Sigmoid colon (tissue), 7 donors: ENCODE measurements around the gene NUDT1. TPM values are rescaled to one million over a fixed set of nuclear protein-coding genes. Genes with fewer than 3 reads are reported as not detected.

Experiments used
- DNase-seq: peaks from one replicate; pipeline ENCODE4 v3.0.0-alpha.2; 2019
- H3K27ac ChIP-seq, 4 donors: fragments of 200-600 bp; sonication (generic); one replicate each; pipeline ENCODE4 v1.5.1; 2016 to 2019; ENCODE audit warnings: mild to moderate bottlenecking in 1 of 4
- H3K27me3 ChIP-seq, 3 donors: fragments of 200-600 bp; sonication (generic); one replicate each; pipeline ENCODE4 v1.5.1; 2019; ENCODE audit warnings: mild to moderate bottlenecking in 1 of 3
- H3K36me3 ChIP-seq, 4 donors: fragments of 200-600 bp; sonication (generic); one replicate each; pipeline ENCODE4 v1.5.1; 2016 to 2019
- H3K4me1 ChIP-seq, 4 donors: fragments of 200-600 bp; sonication (generic); one replicate each; pipeline ENCODE4 v1.5.1; 2017 to 2019
- H3K4me3 ChIP-seq, 4 donors: fragments of 200-600 bp; sonication (generic); one replicate each; pipeline ENCODE4 v1.5.1; 2017 to 2019; ENCODE audit warnings: mild to moderate bottlenecking in 2 of 4, moderate library complexity in 1 of 4
- H3K9me3 ChIP-seq, 4 donors: fragments of 200-600 bp in 3 of 4; sonication (generic) in 3 of 4; one replicate each; pipeline versions ENCODE4 v1.5.1 to v1.6.1; 2013 to 2019
- CTCF ChIP-seq, 4 experiments: fragments of 450-650 bp in 3 of 4; fragments of 200-600 bp in 1 of 4; IDR thresholded peaks; one replicate each; pipeline ENCODE4 v1.5.1; 2016 to 2019; ENCODE audit warnings: antibody characterized with exemption in 4 of 4, mild to moderate bottlenecking in 3 of 4, moderate library complexity in 2 of 4
- EP300 ChIP-seq, 4 donors: sonication (generic); formaldehyde crosslinking; IDR thresholded peaks; one replicate each; pipeline ENCODE4 v1.6.1; 2017; ENCODE audit warnings: antibody characterized with exemption in 4 of 4
- POLR2A ChIP-seq, 2 donors: fragments of 450-650 bp; IDR thresholded peaks; one replicate each; pipeline ENCODE4 v1.6.1; 2016; ENCODE audit warnings: antibody characterized with exemption in 2 of 2, mild to moderate bottlenecking in 2 of 2, moderate library complexity in 2 of 2
- POLR2AphosphoS5 ChIP-seq, 4 donors: sonication (generic); formaldehyde crosslinking; IDR thresholded peaks; one replicate each; pipeline ENCODE4 v1.6.1; 2017; ENCODE audit warnings: antibody characterized with exemption in 4 of 4
- WGBS, 2 donors: extraction: QIAGEN DNeasy Blood & Tissue Kit; methylation state at CpG; one replicate each; pipeline ENCODE4 v1.1.7; 2013; 5-methylcytosine and 5-hydroxymethylcytosine counted together
- intact Hi-C: fragments of 100-400 bp; cut with DNase I; formaldehyde crosslinking; loops from one replicate; pipeline ENCODE4 v1.15.1; 2023
- polyA plus RNA-seq, 3 donors: library from polyadenylated mRNA; stranded (reverse); fragments of 200-250 nt; gene quantifications; one replicate each; pipeline ENCODE4 v1.2.3, GENCODE V29; 2013
- total RNA-seq, 4 donors: library from RNA; depleted of rRNA; stranded (reverse); fragments of >200 nt; gene quantifications; one replicate each; pipeline ENCODE4 v1.1.0, GENCODE V29; 2016
- donor health status: healthy with polysubstance abuse.
- donor health status: Bipolar disorder and iron deficiency.
- donor health status: healthy.

The NUDT1 gene
- total and polyA plus RNA-seq, 7 donors, result 13.3 to 46.9 (median 27.0) TPM

GRCh38 chr7:2224491-2224928 lies 17.5 kb upstream of the NUDT1 start:
- no peak for TF ChIP-seq CTCF (IDR thresholded peaks at IDR 0.05)
- TF ChIP-seq POLR2AphosphoS5 (IDR thresholded peaks at IDR 0.05), result no peak
- no peak for TF ChIP-seq EP300 (IDR thresholded peaks at IDR 0.05)
- no peak for TF ChIP-seq POLR2A (IDR thresholded peaks at IDR 0.05)
- 90 to 94% methylated on average over 13 of the region's 13 CpGs for WGBS, 2 donors
- H3K27ac ChIP-seq, result no peak overlapping the region
- H3K36me3 ChIP-seq, result peaks cover 0 to 84% (median 37%) of the 10 kb centered on the region in 4 donors
- DNase-seq, result no peak
- H3K27me3 ChIP-seq, result no peaks in the 10 kb centered on the region
- intact Hi-C loops, result no loop called here
- H3K4me3 ChIP-seq, result no peak overlapping the region
- H3K4me1 ChIP-seq, result no peaks in the 10 kb centered on the region
- no peaks in the 10 kb centered on the region for H3K9me3 ChIP-seq

GRCh38 chr7:2224934-2225333 lies 17.1 kb upstream of the NUDT1 start:
- WGBS, 2 donors, result 79 to 80% methylated on average over 4 of the region's 4 CpGs
- no peaks in the 10 kb centered on the region for H3K9me3 ChIP-seq
- no peaks in the 10 kb centered on the region for H3K4me1 ChIP-seq
- intact Hi-C loops, result no loop called here
- H3K27ac ChIP-seq, result no peak overlapping the region
- peaks cover 0 to 88% (median 37%) of the 10 kb centered on the region in 4 donors for H3K36me3 ChIP-seq
- TF ChIP-seq EP300 (IDR thresholded peaks at IDR 0.05), result no peak
- no peak for TF ChIP-seq POLR2AphosphoS5 (IDR thresholded peaks at IDR 0.05)
- no peak for TF ChIP-seq POLR2A (IDR thresholded peaks at IDR 0.05)
- no peak for TF ChIP-seq CTCF (IDR thresholded peaks at IDR 0.05)
- no peak overlapping the region for H3K4me3 ChIP-seq
- no peaks in the 10 kb centered on the region for H3K27me3 ChIP-seq
- no peak for DNase-seq

GRCh38 chr7:2225336-2225735 lies 16.7 kb upstream of the NUDT1 start:
- 92 to 96% methylated on average over 14 of the region's 14 CpGs for WGBS, 2 donors

GRCh38 chr7:2225830-2226229 lies 16.2 kb upstream of the NUDT1 start:
- TF ChIP-seq CTCF (IDR thresholded peaks at IDR 0.05) (no peak), POLR2A (IDR thresholded peaks at IDR 0.05) (no peak), POLR2AphosphoS5 (IDR thresholded peaks at IDR 0.05) (no peak), EP300 (IDR thresholded peaks at IDR 0.05) (no peak)
- Histone ChIP-seq H3K36me3 (peaks cover 0 to 85% (median 34%) of the 10 kb centered on the region in 4 donors), H3K27me3 (no peaks in the 10 kb centered on the region), H3K27ac (no peak overlapping the region), H3K4me3 (no peak overlapping the region), H3K9me3 (no peaks in the 10 kb centered on the region), H3K4me1 (peaks cover 0 to 8% (median 6%) of the 10 kb centered on the region in 4 donors)
- 96 to 97% methylated on average over 13 of the region's 13 CpGs for WGBS, 2 donors
- DNase-seq, result no peak
- intact Hi-C loops, result no loop called here

More at GRCh38 chr7:2225336-2225735, 16.7 kb upstream of the NUDT1 start:
- no peak for TF ChIP-seq POLR2AphosphoS5 (IDR thresholded peaks at IDR 0.05)
- TF ChIP-seq EP300 (IDR thresholded peaks at IDR 0.05), result no peak
- TF ChIP-seq POLR2A (IDR thresholded peaks at IDR 0.05), result no peak
- TF ChIP-seq CTCF (IDR thresholded peaks at IDR 0.05), result no peak
- Histone ChIP-seq H3K4me1 (peaks cover 0 to 3% (median under 1%) of the 10 kb centered on the region in 4 donors), H3K4me3 (no peak overlapping the region), H3K27ac (no peak overlapping the region), H3K27me3 (no peaks in the 10 kb centered on the region), H3K9me3 (no peaks in the 10 kb centered on the region), H3K36me3 (peaks cover 0 to 89% (median 37%) of the 10 kb centered on the region in 4 donors)
- DNase-seq, result no peak
- intact Hi-C loops, result no loop called here

GRCh38 chr7:2227699-2228098 lies 14.3 kb upstream of the NUDT1 start:
- WGBS, 2 donors, result 94 to 95% methylated on average over 15 of the region's 15 CpGs
- Histone ChIP-seq H3K9me3 (no peaks in the 10 kb centered on the region), H3K36me3 (peaks cover 0 to 66% (median 26%) of the 10 kb centered on the region in 4 donors), H3K27ac (no peak overlapping the region), H3K27me3 (no peaks in the 10 kb centered on the region), H3K4me1 (peaks cover 0 to 20% (median 19%) of the 10 kb centered on the region in 4 donors), H3K4me3 (no peak overlapping the region)
- no peak for TF ChIP-seq POLR2AphosphoS5 (IDR thresholded peaks at IDR 0.05)
- TF ChIP-seq POLR2A (IDR thresholded peaks at IDR 0.05), result no peak
- no peak for TF ChIP-seq EP300 (IDR thresholded peaks at IDR 0.05)
- TF ChIP-seq CTCF (IDR thresholded peaks at IDR 0.05), result no peak
- intact Hi-C loops, result no loop called here
- DNase-seq, result no peak
